CD14-positive monocyte (primary cell): ENCODE data around the gene DSTYK. TPM values are rescaled to one million over a fixed set of nuclear protein-coding genes. Genes with fewer than 3 reads are reported as not detected.

Source experiments
- DNase-seq, 3 donors: peaks; one replicate each; pipeline ENCODE4 v3.0.0-alpha.2; 2011 to 2022
- H2AFZ ChIP-seq: 2 replicates; pipeline ENCODE4 v1.6.0; 2012; ENCODE audit warnings: mild to moderate bottlenecking, low read depth, low read length, inconsistent platforms; ENCODE audit not compliant: insufficient read depth, poor library complexity, severe bottlenecking
- H3K27ac ChIP-seq, 2 donors: 1 replicate in 1 of 2; 2 replicates in 1 of 2; pipeline ENCODE4 v1.5.1; 2012 to 2013; ENCODE audit warnings: low read length in 2 of 2, control low read depth in 1 of 2, inconsistent platforms in 1 of 2, low read depth in 1 of 2, mild to moderate bottlenecking in 1 of 2
- H3K27me3 ChIP-seq, 2 donors: one replicate each; pipeline versions ENCODE4 v1.6.0 to v1.6.1; 2011 to 2013; ENCODE audit warnings: low read length in 2 of 2; ENCODE audit not compliant: control insufficient read depth in 2 of 2, insufficient read depth in 2 of 2
- H3K36me3 ChIP-seq, 2 donors: replicated peaks in 1 of 2; 1 replicate in 1 of 2; 2 replicates in 1 of 2; pipeline versions ENCODE4 v1.5.1 to v1.6.1; 2012 to 2013; ENCODE audit warnings: low read length in 2 of 2, control low read depth in 1 of 2, inconsistent platforms in 1 of 2, mild to moderate bottlenecking in 1 of 2; ENCODE audit not compliant: insufficient read depth in 2 of 2, control insufficient read depth in 1 of 2
- H3K4me1 ChIP-seq, 2 donors: 1 replicate in 1 of 2; 2 replicates in 1 of 2; pipeline versions ENCODE4 v1.5.1 to v1.6.1; 2012 to 2013; ENCODE audit warnings: low read length in 2 of 2, control low read depth in 1 of 2, inconsistent platforms in 1 of 2, mild to moderate bottlenecking in 1 of 2, moderate library complexity in 1 of 2; ENCODE audit not compliant: insufficient read depth in 2 of 2, control insufficient read depth in 1 of 2
- H3K4me2 ChIP-seq: replicated peaks from 2 replicates; pipeline ENCODE3; 2012; ENCODE audit warnings: low read length, moderate library complexity, mild to moderate bottlenecking; ENCODE audit not compliant: poor library complexity, severe bottlenecking; ENCODE audit errors: extremely low read depth
- H3K4me3 ChIP-seq, 3 experiments: fragments of 200-600 bp in 1 of 3; sonication (generic) in 1 of 3; replicated peaks in 1 of 3; 1 replicate in 2 of 3; 2 replicates in 1 of 3; pipeline ENCODE4 v1.5.1; 2011 to 2013; ENCODE audit warnings: low read length in 3 of 3, mild to moderate bottlenecking in 3 of 3, control low read depth in 2 of 3, low read depth in 2 of 3, inconsistent platforms in 1 of 3, moderate library complexity in 1 of 3
- H3K79me2 ChIP-seq: 2 replicates; pipeline ENCODE4 v1.6.0; 2012; ENCODE audit warnings: mild to moderate bottlenecking, control low read depth, inconsistent platforms, low read length, moderate library complexity; ENCODE audit not compliant: insufficient read depth
- H3K9ac ChIP-seq: 2 replicates; pipeline ENCODE4 v1.6.0; 2017; ENCODE audit warnings: low read length, mild to moderate bottlenecking; ENCODE audit not compliant: insufficient read depth, poor library complexity, severe bottlenecking
- H3K9me3 ChIP-seq, 2 donors: replicated peaks in 1 of 2; 1 replicate in 1 of 2; 2 replicates in 1 of 2; pipeline versions ENCODE4 v1.5.1 to v1.6.1; 2012 to 2013; ENCODE audit warnings: low read length in 2 of 2, control low read depth in 1 of 2; ENCODE audit not compliant: control insufficient read depth in 1 of 2, insufficient read depth in 1 of 2
- H4K20me1 ChIP-seq: 2 replicates; pipeline ENCODE4 v1.6.0; 2012; ENCODE audit warnings: mild to moderate bottlenecking, low read length, control low read depth, moderate library complexity; ENCODE audit not compliant: insufficient read depth
- H3K27ac Mint-ChIP-seq, 7 donors: one replicate each; pipeline ENCODE4 v1.8.0; 2020; ENCODE audit warnings: mild to moderate bottlenecking in 7 of 7, mixed read lengths in 7 of 7, moderate library complexity in 6 of 7, inconsistent platforms in 2 of 7
- H3K27me3 Mint-ChIP-seq, 3 donors: one replicate each; pipeline ENCODE4 v1.8.0; 2021 to 2022; ENCODE audit warnings: low read depth in 3 of 3, mild to moderate bottlenecking in 3 of 3, mixed read lengths in 3 of 3, moderate library complexity in 3 of 3, inconsistent platforms in 1 of 3
- H3K36me3 Mint-ChIP-seq, 2 donors: one replicate each; pipeline ENCODE4 v1.8.0; 2020; ENCODE audit warnings: mixed read lengths in 2 of 2, inconsistent platforms in 1 of 2, mild to moderate bottlenecking in 1 of 2
- H3K4me1 Mint-ChIP-seq: one replicate; pipeline ENCODE4 v1.8.0; 2020; ENCODE audit warnings: mild to moderate bottlenecking, mixed read lengths
- H3K4me3 Mint-ChIP-seq, 2 donors: one replicate each; pipeline ENCODE4 v1.8.0; 2020; ENCODE audit warnings: mild to moderate bottlenecking in 2 of 2, mixed read lengths in 2 of 2, moderate library complexity in 1 of 2
- H3K9me3 Mint-ChIP-seq, 7 donors: one replicate each; pipeline ENCODE4 v1.8.0; 2020 to 2022; ENCODE audit warnings: mixed read lengths in 7 of 7, mild to moderate bottlenecking in 6 of 7, moderate library complexity in 6 of 7, inconsistent platforms in 2 of 7
- CTCF ChIP-seq: fragments of 200-600 bp; IDR thresholded peaks from one replicate; pipeline ENCODE4 v1.8.0; 2022; ENCODE audit warnings: antibody characterized with exemption, mild to moderate bottlenecking
- WGBS: methylation state at CpG from one replicate; pipeline ENCODE4 v1.1.5; 2013; ENCODE audit warnings: missing lambda C conversion rate; ENCODE audit not compliant: insufficient coverage; 5-methylcytosine and 5-hydroxymethylcytosine counted together
- intact Hi-C, 2 donors: fragments of 100-400 bp; cut with micrococcal nuclease; formaldehyde crosslinking; loops; one replicate each; pipeline versions ENCODE4 v1.15.0 to v1.15.1; 2023
- polyA plus RNA-seq, 3 donors: library from polyadenylated mRNA; depleted of rRNA in 1 of 3; unstranded in 2 of 3; stranded (reverse) in 1 of 3; fragments of 300-500 nt in 2 of 3; fragments of >200 nt in 1 of 3; fragmentation: Illumina TruSeq in 2 of 3; gene quantifications; 1 replicate in 2 of 3; 2 replicates in 1 of 3; pipeline ENCODE4 v1.2.3, GENCODE V29; 2012 to 2021

The DSTYK gene
- polyA plus RNA-seq, 3 donors: 2.9 to 6.5 (median 3.8) TPM

- H3K4me3 ChIP-seq: peak within 1 kb of the TSS; percentile 54 to 80 (median 55)
- peaks cover 35% of the 10 kb centered on the region for H3K4me1 Mint-ChIP-seq
- H3K27me3 ChIP-seq: peaks cover 38 to 55% of the 10 kb centered on the region in 2 donors
Observed at GRCh38 chr1:205227584-205228013, 16.1 kb upstream of the DSTYK start, which contains the start of gene TMCC2. Gene TMCC2 (plus strand): TSS chr1:205227946. CDS start chr1:205228565, 619 bp downstream.

GRCh38 chr1:205226868-205227583 lies 15.5 kb upstream of the DSTYK start:
- Histone ChIP-seq H3K9me3 (no peaks in the 10 kb centered on the region), H3K36me3 (no peaks in the 10 kb centered on the region), H3K4me2 (peak overlapping the region; percentile 90), H3K4me3 (peak overlapping the region; percentile 54 to 80 (median 55)), H3K4me1 (peaks cover 27% of the 10 kb centered on the region in 2 donors), H3K27me3 (peaks cover 38 to 55% of the 10 kb centered on the region in 2 donors), H2AFZ (peak overlapping the region; percentile 64), H3K27ac (no peak overlapping the region), H3K79me2 (no peaks in the 10 kb centered on the region), H3K9ac (peak overlapping the region; percentile 30), H4K20me1 (no peaks in the 10 kb centered on the region)
- intact Hi-C loops: no loop called here
- Mint-ChIP-seq H3K27me3 (peaks cover 45 to 50% (median 47%) of the 10 kb centered on the region in 3 donors), H3K4me3 (peak overlapping the region; percentile 79 to 89), H3K4me1 (peaks cover 35% of the 10 kb centered on the region), H3K9me3 (peaks cover 0 to 14% (median 4%) of the 10 kb centered on the region in 7 donors), H3K27ac (no peak overlapping the region), H3K36me3 (peaks cover 3% of the 10 kb centered on the region in 2 donors)
- DNase-seq: no peak
- WGBS: 50% methylated on average over 2 of the region's 8 CpGs
- no peak for TF ChIP-seq CTCF

More at GRCh38 chr1:205227584-205228013, 16.1 kb upstream of the DSTYK start, which contains the start of gene TMCC2:
- H2AFZ ChIP-seq: peak within 1 kb of the TSS; percentile 66
- H3K9ac ChIP-seq: peak within 1 kb of the TSS; percentile 30
- under 1% methylated on average over 44 of the region's 44 CpGs for whole genome bisulfite sequencing
- peak within 1 kb of the TSS in 2 of 7 donors; percentile 30 to 40 for H3K27ac Mint-ChIP-seq
- H3K9me3 ChIP-seq: no peaks in the 10 kb centered on the region
- DNase-seq: peak in 2 of 3 donors; percentile 25 to 32
- peaks cover 27% of the 10 kb centered on the region in 2 donors for H3K4me1 ChIP-seq
- H3K27me3 Mint-ChIP-seq: peaks cover 46 to 50% (median 47%) of the 10 kb centered on the region in 3 donors
- H3K4me3 Mint-ChIP-seq: peak within 1 kb of the TSS; percentile 81 to 96
- no peak within 1 kb of the TSS for H3K27ac ChIP-seq
- H3K4me2 ChIP-seq: peak within 1 kb of the TSS; percentile 90
- no peaks in the 10 kb centered on the region for H3K79me2 ChIP-seq
- intact Hi-C loops: no loop called here
- H3K36me3 Mint-ChIP-seq: peaks cover 3% of the 10 kb centered on the region in 2 donors
- H4K20me1 ChIP-seq: no peaks in the 10 kb centered on the region
- peaks cover 0 to 14% (median 4%) of the 10 kb centered on the region in 7 donors for H3K9me3 Mint-ChIP-seq
- no peaks in the 10 kb centered on the region for H3K36me3 ChIP-seq
- TF ChIP-seq CTCF: no peak
